Measurements from ENCODE around the gene CACFD1.
"Not testable (repeated sequence)": the region's sequence is repeated elsewhere in the genome, so short reads cannot be mapped to it uniquely, and the experiment has no call there.

The CACFD1 gene

GRCh38 chr9:133441571-133441970 lies 18.2 kb upstream of the CACFD1 start:
- no peak for DNase-seq

GRCh38 chr9:133443248-133443647 lies 16.5 kb upstream of the CACFD1 start:
- DNase-seq: no peak

- no peak for DNase-seq
These were observed 15.8 kb upstream of the CACFD1 start for GRCh38 chr9:133443982-133444381.

GRCh38 chr9:133445293-133445969 lies 14.3 kb upstream of the CACFD1 start:
- DNase-seq: no peak

- no peak for DNase-seq
These were observed 11.2 kb upstream of the CACFD1 start for GRCh38 chr9:133448487-133448972.

GRCh38 chr9:133449760-133450159 lies 10.0 kb upstream of the CACFD1 start:
- no peak for DNase-seq

GRCh38 chr9:133451865-133452264 lies 7.9 kb upstream of the CACFD1 start:
- not testable (repeated sequence) for DNase-seq

GRCh38 chr9:133452562-133452961 lies 7.2 kb upstream of the CACFD1 start:
- no peak for DNase-seq

GRCh38 chr9:133453651-133454050 lies 6.1 kb upstream of the CACFD1 start:
- no peak for DNase-seq

GRCh38 chr9:133454325-133454724 lies 5.5 kb upstream of the CACFD1 start:
- DNase-seq: no peak

GRCh38 chr9:133454943-133455673 lies 4.7 kb upstream of the CACFD1 start:
- no peak for DNase-seq

- no peak for DNase-seq
These were observed 3.8 kb upstream of the CACFD1 start for GRCh38 chr9:133455936-133456335.

- DNase-seq: no peak
These were observed 3.4 kb upstream of the CACFD1 start for GRCh38 chr9:133456409-133456808.

- no peak for DNase-seq
These were observed 2.5 kb upstream of the CACFD1 start for GRCh38 chr9:133457233-133457632.

- DNase-seq: no peak
These were observed 2.0 kb upstream of the CACFD1 start for GRCh38 chr9:133457748-133458147.

- peak; percentile 75 for DNase-seq
These were observed 1.0 kb upstream of the CACFD1 start for GRCh38 chr9:133458643-133459312.

GRCh38 chr9:133460405-133461175 lies 812 bp downstream of the CACFD1 start:
- no peak for DNase-seq

GRCh38 chr9:133461975-133462374 lies 2.2 kb downstream of the CACFD1 start:
- no peak for DNase-seq

GRCh38 chr9:133463234-133463863 lies 3.6 kb downstream of the CACFD1 start:
- no peak for DNase-seq

GRCh38 chr9:133463864-133464615 lies 4.3 kb downstream of the CACFD1 start:
- no peak for DNase-seq

- no peak for DNase-seq
These were observed 4.9 kb downstream of the CACFD1 start for GRCh38 chr9:133464638-133465037.

GRCh38 chr9:133465984-133466383 lies 6.2 kb downstream of the CACFD1 start:
- no peak for DNase-seq

Data from inflammatory macrophage treated with lipopolysaccharide for 4 hours (primary cell).